GM18508 (cell line): ENCODE results near the gene STRN3.
A peak's percentile ranks its signal among the peaks of the same experiment; 100 is the strongest.
"Not testable (repeated sequence)": the region's sequence is repeated elsewhere in the genome, so short reads cannot be mapped to it uniquely, and the experiment has no call there.

Experiments used
- ATAC-seq: cut with Tn5 transposase; IDR thresholded peaks from one replicate; pipeline ENCODE4 v1.9.1; 2021; ENCODE audit warnings: moderate number of reproducible peaks; ENCODE audit not compliant: insufficient read depth, unreplicated experiment

STRN3 gene

DNA sequence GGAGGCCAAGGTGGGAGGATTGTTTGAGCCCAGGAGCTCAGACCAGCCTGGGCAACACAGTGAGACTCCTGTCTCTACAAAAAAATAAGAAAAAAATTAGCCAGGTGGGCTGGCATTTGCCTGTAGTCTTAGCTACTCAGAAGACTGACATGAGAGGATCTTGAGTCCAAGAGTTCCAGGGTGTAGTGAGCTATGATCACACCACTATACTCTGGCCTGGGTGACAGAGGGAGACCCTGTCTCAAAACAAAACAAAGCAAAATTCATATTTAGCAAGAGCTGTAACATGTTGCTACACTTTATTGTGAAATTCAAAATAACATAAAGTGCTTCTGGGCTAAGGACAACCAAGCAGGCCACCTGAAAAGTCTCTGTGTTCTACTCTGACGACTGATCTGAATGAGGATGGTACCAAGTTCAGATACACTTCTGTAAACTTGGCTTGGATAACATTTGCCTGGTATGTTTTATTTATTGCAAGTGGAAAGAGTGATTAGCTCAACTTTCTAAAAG lies 11.6 kb upstream of the STRN3 start:
- no peak for ATAC-seq

DNA sequence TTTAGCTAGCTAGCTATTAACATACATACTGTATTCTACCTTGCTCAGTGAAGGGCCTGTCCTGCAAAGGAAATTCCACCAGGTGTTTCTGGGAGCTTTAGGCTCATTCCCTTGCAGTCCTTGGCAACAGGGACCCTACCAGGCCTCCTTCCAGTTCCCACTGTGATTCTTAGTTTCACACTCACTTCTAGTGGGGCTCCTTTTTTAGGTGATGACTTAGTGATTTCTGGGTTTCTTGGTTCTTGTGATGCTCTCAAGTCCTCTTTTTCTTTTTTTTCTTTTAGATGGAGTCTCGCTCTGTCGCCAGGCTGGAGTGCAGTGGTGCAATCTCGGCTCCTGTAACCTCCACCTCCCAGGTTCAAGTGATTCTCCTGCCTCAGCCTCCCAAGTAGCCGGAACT lies 10.4 kb upstream of the STRN3 start:
- ATAC-seq, result no peak

DNA sequence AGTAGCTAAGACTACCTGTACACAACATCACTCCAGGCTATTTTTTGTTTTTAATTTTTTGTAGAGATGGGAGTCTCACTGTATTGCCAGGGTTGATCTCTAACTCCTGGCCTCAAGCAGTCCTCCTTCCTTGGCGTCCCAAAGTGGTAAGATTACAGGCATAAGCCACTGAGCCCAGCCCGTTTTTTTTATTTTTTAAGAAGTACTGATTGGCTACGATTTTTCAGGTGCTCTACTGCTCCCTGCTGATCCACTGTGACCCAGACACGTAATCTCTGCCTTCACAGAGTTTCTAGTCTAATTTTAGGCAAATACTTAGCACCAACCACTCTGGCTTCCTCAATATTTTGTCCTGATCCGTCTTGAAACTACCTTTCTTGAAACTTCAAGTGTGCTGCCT lies 4.3 kb upstream of the STRN3 start:
- ATAC-seq, result no peak

DNA sequence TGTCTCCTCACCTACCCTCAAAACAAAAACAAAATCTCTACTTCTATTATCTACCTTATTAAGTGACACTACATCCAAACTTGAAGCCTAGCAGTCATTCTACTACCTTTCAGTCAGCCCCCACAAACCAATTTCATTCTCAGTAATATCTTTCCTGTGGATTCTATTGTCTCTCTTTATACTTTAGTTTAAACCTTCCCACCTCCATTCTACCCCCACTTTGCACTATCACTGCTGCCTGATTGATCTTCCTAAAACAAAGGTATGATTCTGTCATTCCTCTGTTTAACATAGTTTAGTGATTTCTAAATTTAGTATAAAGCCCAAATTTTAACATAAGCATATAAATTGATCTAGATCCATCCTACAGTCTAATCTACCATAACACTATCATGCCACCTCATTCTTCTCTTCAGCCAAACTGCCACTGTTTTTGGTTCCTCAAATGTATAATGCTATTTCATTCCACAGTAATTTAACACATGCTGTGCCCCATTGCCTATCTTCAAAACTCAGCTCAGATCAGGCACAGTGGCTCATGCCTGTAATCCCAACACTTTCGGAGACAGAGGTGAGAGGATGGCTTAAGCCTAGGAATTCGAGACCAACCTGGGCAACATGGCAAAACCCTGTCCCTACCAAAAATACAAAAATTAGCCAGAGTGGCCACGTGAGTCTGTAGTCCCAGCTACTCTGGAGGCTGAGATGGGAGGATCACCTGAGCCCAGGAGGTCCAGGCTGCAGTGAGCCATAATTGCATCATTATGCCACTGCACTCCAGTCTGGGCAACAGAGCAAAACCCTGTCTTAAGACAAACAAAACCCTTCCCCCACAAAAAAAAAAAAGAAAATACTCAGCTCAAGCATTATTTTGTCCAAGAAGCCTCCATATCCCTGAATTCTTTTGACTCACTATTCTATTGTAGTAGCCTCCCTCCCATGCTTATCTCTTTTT lies 3.1 kb upstream of the STRN3 start:
- no peak for ATAC-seq

DNA sequence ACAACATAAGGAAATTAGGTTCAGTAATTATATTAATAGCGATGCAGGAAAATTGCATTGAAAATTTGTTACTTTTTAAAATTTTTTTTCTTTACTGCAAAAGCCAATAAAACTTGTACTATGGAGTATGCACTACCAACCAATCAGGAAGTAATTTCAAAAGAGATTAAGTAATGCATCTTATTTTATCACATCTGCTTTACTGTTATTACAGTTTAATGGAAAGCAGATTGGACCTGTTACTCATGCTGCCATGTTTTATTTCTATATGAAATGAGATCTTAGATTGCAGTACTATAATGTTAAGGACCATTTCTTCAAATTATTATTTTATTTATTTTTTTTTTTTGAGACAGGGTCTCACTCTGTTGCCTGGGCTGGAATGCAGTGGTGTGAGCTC lies 1.7 kb upstream of the STRN3 start:
- no peak for ATAC-seq

DNA sequence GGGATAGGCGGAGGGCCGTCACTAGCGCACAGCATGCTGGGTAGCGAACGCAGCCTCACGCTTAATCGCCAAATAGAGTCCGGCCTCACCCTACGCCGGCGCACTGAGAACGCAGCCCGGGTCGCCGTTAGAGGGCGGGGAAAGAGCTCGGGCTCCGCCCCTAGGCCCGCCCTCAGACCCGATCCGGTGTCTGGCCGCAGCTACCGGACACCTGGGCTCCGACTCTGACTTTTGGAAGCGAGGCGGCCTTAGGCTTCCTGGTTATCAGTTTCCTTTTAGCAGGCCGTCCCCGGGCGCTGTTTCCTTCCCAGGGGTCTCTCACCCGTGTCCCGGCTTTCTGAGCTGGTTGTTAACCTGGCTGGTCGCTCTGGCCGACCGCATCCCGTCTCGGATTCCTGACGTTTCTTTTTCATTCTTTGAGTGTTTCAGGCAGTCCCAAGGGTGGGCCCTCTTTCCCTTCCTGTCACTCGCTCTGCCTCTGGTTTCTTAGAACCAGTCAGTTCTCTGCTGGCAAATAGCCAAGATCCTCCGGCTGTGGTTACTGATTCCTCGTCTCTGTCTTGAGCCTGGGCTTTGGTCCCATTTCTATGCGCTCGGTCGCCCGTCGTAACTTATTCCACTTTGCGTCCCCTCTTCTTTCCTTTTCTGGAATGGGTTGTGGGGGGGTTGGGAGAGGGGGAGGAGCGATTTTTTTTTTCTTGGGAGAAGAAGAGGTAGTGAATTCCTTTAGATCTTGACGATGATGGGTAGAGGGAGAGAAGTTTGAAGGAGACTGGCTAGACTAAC lies 464 bp upstream of the STRN3 start:
- ATAC-seq, result peak; percentile 77

DNA sequence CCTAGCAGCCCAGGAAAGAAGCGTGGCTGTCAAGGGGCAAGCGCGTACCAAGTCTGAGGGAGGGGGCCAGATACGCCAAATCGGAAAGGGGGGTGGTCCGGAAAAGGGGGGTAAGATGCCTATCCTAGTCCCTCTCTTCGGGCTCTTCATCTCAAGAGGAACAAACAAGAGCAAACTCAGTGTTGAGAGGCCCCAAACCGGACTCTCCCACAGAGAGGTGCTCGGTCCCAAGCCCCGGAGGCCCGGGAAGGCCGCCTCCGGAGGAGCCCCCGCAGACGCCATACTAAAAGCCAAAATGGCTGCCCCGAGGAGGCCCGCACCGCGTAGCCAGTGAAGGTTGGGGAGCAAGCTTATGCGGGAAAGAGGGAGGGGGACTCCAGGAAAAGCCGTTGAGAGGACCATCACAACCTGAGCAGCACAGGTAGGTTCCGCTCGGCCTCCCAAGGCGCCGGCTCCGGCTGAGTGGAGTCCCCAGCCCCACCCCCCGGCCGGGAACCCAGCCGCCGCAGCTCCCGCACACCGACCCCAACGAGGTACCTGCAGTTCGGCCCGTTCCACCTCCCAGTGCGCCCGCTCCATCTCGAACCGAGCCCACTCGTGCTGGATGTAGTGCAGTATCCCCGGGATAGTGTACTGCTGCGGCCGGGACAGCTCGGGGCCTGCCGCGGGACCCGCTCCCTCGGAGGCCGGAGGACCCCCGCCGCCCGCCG lies 657 bp downstream of the STRN3 start, which contains the start of gene AP4S1:
Gene AP4S1, plus strand, starts transcription at position 283 of the 710 bp plus-strand sequence. CDS start 40,548 bp downstream, outside the sequence.
- no peak for ATAC-seq

DNA sequence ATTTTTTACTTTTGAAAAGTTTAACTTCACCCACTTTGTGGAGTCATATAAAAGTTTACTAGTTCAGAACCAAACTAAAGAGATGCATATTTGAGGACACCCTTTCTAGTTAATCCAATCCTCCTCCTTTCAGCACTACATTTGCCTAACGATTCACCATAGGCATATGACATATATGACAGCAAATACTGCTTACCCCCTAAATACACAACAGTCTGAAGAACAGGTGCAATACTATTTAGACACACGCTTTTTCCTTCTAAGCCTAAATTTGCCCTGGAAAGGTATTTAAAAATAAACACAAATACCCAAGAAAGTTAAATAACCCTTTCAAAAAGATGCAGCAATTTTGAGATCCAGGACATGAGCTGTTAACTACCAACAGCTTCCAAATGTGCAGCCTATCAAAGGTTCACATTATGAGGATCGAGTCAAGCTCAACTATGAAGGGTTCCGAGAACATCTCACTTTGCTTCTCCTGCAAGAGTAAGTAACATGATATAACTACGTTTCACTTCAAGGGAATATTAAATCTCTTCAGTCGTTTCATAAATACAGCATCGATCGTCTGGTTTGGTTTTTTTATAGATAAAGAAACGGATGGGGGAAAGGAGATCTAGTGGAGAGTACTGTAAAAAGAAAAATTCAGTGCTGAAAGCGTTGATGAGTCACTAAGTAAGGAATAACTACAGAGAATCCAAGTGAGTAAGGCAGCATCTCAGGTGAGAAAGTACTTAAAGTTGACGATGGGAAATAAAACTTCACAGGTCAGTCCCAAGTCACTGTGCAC lies 1.4 kb downstream of the STRN3 start:
- ATAC-seq, result no peak

DNA sequence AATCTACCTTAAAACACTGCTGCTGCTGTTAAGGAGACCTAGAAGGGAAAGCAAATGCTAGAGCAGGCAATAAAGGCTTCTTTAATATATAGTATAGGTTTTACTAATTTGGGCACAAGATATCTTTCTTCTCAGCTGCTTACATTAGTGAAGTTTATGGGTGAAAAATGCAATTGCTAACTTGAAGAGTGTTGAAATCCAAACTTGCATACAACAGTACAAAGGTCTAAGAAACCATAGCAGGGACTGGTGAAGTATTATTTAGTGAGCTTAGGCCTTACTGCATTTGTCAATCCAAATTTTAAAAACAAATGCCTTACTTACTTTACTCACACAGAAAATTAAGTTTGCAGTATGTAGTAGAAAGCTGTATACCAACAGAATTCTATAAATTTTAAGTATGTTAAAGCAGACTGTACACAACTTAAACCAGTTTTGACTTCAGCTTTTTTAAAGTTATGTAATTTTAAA lies 2.1 kb downstream of the STRN3 start:
- ATAC-seq, result no peak

DNA sequence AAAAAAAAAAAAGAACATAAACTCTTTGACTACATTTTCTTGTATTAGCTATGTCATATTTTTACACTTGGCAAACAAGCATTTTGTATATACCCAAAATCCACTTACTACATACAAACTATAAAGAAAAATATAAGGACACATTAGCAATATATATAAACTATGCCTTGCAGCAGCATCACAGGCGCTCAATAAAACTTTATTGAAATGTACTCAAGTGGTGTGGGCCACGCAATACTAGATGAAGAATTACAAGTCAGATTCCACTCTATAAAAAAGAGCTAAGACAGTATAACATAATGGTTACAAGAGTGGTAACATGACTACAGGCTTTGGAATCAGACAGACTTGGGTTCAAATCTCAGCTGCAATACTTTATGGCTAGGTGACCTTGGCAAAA lies 3.8 kb downstream of the STRN3 start:
- no peak for ATAC-seq

DNA sequence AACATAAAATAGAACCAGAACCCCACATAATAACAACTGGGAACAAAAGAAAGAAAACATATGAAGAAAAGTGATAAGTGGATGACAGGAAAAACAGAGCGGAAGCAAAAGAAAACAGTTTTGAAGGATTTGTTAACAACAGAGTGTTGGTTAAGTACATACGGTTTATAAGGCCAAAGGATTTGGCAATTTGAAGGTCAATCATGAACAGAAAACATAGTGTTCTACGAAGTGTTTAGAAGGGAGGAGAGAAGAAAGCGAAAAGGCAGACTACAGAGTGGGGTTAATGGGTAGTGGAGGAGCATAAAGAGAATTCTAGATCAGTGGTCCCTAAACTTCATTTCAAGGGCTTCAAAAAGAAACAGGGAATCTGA lies 4.6 kb downstream of the STRN3 start:
- no peak for ATAC-seq

DNA sequence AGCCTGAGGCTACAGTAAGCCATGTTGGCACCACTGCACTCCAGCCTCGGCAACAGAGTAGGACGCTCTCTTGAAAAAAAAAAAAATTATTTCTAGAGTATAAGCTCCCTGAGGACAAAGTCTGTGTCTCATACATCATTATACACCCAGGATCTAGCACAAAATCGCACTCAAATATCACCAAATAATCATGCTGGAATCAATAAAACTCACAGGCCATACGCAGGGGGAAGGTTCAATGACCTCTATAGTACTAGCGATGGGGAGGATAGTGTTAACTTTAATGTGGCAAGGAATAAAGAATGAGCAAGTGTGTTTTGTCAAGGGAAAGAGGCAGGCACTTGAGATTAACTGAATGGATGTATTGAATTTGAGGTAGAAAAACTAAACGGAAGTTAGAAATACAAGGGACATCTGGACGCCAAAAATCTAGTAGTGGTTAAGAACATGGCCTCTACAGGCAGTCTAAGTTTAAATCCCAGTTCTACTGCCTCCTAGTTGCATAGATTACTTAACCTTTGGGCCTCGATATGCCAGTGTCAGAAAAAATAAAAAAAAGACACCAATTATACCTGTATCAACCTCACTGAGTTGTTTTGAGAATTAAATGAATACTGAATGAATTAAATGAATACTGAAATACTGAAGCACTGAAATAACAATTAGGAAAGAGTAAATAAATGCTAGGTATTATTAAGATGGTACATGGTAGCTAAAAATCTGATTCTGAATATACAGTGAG lies 5.2 kb downstream of the STRN3 start:
- no peak for ATAC-seq

DNA sequence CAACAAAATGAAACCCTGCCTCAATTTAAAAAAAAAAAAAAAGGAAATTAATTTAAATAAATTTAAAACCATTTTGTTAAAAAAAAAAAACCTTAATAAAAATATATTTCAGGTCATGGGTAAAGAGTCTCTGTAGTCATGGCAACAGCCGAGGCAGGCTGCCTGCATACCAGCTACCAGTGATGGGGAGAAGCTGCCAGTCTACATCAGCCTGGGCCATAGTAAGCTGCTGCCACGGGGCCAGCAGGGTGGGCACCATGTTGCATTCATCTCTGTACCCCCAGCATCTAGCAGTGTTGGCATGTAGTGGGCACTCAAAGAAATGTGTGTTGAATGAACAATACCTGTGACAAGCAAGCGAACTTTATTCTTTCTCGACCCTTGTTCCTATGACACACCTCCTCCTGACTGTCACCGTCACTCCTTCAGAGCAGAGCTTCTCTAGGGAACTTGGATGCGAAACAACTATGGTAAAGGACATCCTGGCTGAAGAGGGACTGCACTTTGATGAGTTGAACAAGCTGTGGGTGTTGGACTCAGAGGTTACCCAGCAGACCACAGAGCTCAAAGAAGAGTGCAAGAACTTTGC lies 8.0 kb downstream of the STRN3 start:
- no peak for ATAC-seq

DNA sequence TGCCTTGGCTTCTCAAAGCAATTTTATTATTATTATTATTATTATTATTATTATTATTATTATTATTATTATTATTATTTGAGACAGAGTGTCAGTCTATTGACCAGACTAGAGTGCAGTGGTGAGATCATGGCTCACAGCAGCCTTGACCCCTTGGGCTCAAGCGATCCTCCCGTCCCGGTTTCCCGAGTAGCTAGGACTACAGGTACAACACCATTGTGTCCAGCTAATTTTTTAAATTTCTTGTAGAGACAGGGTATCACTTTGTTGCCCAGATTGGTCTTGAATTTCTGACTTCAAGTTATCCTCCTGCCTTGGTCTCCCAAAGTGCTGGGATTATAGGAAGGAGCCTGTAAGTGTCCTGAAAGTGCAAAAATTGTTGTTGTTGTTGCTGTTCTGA lies 12.3 kb downstream of the STRN3 start:
- ATAC-seq, result no peak

DNA sequence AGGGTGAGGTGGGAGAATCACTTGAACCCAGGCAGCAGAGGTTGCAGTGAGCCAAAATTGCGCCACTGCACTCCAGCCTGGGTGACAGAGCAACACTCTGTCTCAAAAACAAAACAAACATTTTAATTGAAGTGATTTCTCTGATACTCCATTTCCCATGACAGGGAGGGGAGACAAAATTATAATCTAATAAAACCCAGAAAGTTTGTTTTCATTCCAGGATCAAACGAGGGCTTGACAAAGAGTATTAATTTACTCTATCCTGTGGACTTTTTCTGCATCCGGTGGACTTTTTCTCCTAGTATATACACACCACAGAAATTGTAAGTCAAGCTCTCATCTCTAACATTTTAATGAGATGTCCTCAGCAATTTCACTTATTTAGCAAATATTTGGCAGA lies 15.2 kb downstream of the STRN3 start:
- ATAC-seq, result no peak

DNA sequence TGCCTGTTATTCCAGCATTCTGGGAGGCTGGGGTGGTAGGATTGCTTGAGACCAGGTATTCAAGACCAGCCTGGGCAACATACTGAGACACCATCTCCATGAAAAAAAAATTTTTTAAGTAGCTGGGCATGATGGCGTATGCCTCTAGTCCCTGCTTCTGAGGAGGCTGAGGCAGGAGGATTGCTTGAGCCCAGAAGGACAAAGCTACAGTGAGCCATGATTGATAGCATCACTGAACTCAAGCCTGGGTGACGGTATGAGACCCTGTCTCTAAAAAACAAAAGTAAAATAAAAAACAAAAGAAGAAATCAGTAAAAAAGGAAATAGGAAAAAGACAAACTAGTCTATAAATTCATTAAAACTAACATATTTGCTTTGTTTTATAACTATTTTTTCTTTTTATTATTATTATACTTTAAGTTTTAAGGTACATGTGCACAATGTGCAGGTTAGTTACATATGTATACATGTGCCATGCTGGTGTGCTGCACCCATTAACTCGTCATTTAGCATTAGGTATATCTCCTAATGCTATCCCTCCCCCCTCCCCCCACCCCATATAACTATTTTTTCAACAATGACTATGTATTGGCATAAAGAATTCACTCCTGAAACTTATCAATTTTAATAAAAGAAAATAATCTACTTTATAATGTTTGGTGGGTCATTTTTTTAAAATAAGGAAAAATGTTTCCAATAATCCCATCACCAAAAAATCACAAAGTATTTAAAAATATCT lies 16.2 kb downstream of the STRN3 start:
- ATAC-seq, result no peak

DNA sequence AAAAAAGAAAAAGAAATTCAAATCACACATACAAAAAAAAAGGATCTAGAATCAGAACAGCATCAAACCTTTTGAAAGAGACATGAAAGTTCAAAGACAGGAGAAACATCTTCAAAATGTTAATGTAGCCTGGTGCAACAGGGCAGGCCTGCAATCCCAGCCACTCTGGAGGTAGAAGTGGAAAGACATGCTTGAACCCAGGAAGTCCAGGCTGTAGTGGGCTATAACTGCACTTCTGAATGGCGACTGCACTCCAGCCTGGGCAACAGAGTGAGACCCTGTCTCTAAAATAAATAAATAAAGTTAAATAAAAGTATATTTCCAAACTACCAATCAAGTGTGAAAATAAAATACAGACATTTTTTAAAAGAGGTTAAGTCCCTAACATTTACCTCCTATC lies 19.5 kb downstream of the STRN3 start:
- no peak for ATAC-seq

DNA sequence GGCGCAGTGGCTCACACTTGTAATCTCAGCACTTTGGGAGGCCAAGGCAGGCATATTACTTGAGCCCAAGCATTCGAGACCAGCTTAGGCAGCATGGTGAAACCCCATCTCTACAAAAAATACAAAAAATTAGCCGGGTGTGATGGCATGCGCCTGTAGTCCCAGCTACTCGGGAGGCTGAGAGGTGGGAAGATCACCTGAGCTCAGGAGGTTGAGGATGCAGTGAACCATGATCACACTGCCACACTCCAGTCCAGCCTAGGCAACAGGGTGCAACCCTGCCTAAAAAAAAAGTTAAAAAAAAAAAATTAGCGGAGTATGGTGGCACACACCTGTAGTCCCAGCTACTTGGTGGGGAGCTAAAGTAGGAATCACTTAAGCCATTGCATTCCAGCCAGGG lies 22.2 kb downstream of the STRN3 start:
- ATAC-seq, result not testable (repeated sequence)
